Stomach (tissue), 4 donors: Measurements from ENCODE around the gene VAPB.

Experiments
- POLR2A ChIP-seq, 4 donors: fragments of 450-650 bp; IDR thresholded peaks; one replicate each; pipeline ENCODE4 v1.6.1; 2016; ENCODE audit warnings: antibody characterized with exemption in 4 of 4, control low read depth in 2 of 4, mild to moderate bottlenecking in 1 of 4, moderate library complexity in 1 of 4
- POLR2AphosphoS5 ChIP-seq, 3 donors: sonication (generic); formaldehyde crosslinking; IDR thresholded peaks; one replicate each; pipeline ENCODE4 v1.6.1; 2016; ENCODE audit warnings: antibody characterized with exemption in 3 of 3
- TF ChIP-seq, protein P1 (sequence below), 7 experiments: fragments of 450-650 bp in 4 of 7; fragments of 200-600 bp in 3 of 7; sonication (generic) in 3 of 7; IDR thresholded peaks; one replicate each; pipeline ENCODE4 v1.5.1; 2016 to 2019; ENCODE audit warnings: antibody characterized with exemption in 7 of 7, control low read depth in 2 of 7, mild to moderate bottlenecking in 1 of 7

DNA sequence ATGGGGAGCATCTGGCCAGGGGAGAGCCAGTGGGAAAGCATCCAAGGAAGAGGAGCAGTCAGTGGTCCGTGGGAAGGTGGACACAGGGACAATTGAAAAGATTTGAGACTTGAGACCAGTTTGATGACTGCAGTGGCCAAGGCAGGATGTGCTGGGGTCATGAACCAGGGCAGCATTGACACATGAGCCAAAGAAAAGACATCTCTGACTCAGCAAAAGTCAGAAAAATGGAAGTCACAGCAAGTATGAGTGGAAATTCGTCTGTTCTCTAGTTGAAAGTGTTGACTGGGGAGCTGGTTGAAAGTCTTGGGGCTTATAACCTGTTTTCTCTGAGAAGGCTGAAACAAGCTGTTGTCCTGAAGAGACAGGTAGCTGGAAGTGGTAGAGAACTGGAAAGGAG, 48.2 kb upstream of the VAPB start:
- TF ChIP-seq POLR2AphosphoS5 (IDR thresholded peaks at IDR 0.05) (no peak), POLR2A (IDR thresholded peaks at IDR 0.05) (no peak)
- TF ChIP-seq, protein P1, sequence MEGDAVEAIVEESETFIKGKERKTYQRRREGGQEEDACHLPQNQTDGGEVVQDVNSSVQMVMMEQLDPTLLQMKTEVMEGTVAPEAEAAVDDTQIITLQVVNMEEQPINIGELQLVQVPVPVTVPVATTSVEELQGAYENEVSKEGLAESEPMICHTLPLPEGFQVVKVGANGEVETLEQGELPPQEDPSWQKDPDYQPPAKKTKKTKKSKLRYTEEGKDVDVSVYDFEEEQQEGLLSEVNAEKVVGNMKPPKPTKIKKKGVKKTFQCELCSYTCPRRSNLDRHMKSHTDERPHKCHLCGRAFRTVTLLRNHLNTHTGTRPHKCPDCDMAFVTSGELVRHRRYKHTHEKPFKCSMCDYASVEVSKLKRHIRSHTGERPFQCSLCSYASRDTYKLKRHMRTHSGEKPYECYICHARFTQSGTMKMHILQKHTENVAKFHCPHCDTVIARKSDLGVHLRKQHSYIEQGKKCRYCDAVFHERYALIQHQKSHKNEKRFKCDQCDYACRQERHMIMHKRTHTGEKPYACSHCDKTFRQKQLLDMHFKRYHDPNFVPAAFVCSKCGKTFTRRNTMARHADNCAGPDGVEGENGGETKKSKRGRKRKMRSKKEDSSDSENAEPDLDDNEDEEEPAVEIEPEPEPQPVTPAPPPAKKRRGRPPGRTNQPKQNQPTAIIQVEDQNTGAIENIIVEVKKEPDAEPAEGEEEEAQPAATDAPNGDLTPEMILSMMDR (IDR thresholded peaks at IDR 0.05): no peak
